GM21576 (cell line): ENCODE measurements around the gene S100A4.
A peak's percentile ranks its signal among the peaks of the same experiment; 100 is the strongest.
"Not testable (repeated sequence)": the region's sequence is repeated elsewhere in the genome, so short reads cannot be mapped to it uniquely, and the experiment has no call there.

Experiments used
- ATAC-seq: cut with Tn5 transposase; IDR thresholded peaks from one replicate; pipeline ENCODE4 v1.9.1; 2021; ENCODE audit warnings: mild to moderate bottlenecking, moderate library complexity; ENCODE audit not compliant: unreplicated experiment

Gene S100A4

GRCh38 chr1:153545067-153546055, at the start of gene S100A4:
S100A4 (minus strand) TSS chr1:153545806; CDS start chr1:153544794, 1,012 bp downstream.
- ATAC-seq = peak; percentile 51

- ATAC-seq = no peak
These were observed 47.1 kb upstream of the S100A4 start for GRCh38 chr1:153592748-153593147.

GRCh38 chr1:153588482-153588881, 42.9 kb upstream of the S100A4 start:
- ATAC-seq = no peak

GRCh38 chr1:153588033-153588432, 42.4 kb upstream of the S100A4 start:
- ATAC-seq = not testable (repeated sequence)

- no peak for ATAC-seq
These were observed 41.7 kb upstream of the S100A4 start for GRCh38 chr1:153587314-153587713.

- no peak for ATAC-seq
These were observed 40.7 kb upstream of the S100A4 start for GRCh38 chr1:153586347-153586746.

GRCh38 chr1:153585006-153585405, 39.4 kb upstream of the S100A4 start:
- ATAC-seq = no peak

- no peak for ATAC-seq
These were observed 38.4 kb upstream of the S100A4 start for GRCh38 chr1:153583976-153584375.

- ATAC-seq = not testable (repeated sequence)
These were observed 37.9 kb upstream of the S100A4 start for GRCh38 chr1:153583514-153583913.

- not testable (repeated sequence) for ATAC-seq
These were observed 37.2 kb upstream of the S100A4 start for GRCh38 chr1:153582836-153583235.

GRCh38 chr1:153578936-153579335, 33.3 kb upstream of the S100A4 start:
- ATAC-seq = no peak

- ATAC-seq = no peak
These were observed 32.9 kb upstream of the S100A4 start for GRCh38 chr1:153578490-153578889.

- ATAC-seq = no peak
These were observed 32.0 kb upstream of the S100A4 start for GRCh38 chr1:153577624-153578051.

- no peak for ATAC-seq
These were observed 31.5 kb upstream of the S100A4 start for GRCh38 chr1:153577138-153577537.

- ATAC-seq = not testable (repeated sequence)
These were observed 29.9 kb upstream of the S100A4 start for GRCh38 chr1:153575497-153575896.

GRCh38 chr1:153575081-153575491, 29.5 kb upstream of the S100A4 start:
- not testable (repeated sequence) for ATAC-seq

GRCh38 chr1:153573351-153573750, 27.7 kb upstream of the S100A4 start:
- no peak for ATAC-seq

GRCh38 chr1:153572569-153573015, 27.0 kb upstream of the S100A4 start:
- ATAC-seq = peak; percentile 81

GRCh38 chr1:153571706-153572105, 26.1 kb upstream of the S100A4 start:
- no peak for ATAC-seq

GRCh38 chr1:153570874-153571273, 25.3 kb upstream of the S100A4 start:
- ATAC-seq = no peak

- ATAC-seq = no peak
These were observed 23.9 kb upstream of the S100A4 start for GRCh38 chr1:153569465-153569864.
